OCI-LY7 (cell line): ENCODE data around the gene CWC22. TPM values are rescaled to one million over a fixed set of nuclear protein-coding genes. Genes with fewer than 3 reads are reported as not detected.

ENCODE experiments used
- BruUV-seq: library from RNA; stranded (reverse); fragments of 400-500 nt; replicated peaks from 2 replicates; lab custom pipeline; 2021; lab: Mats Ljungman, UMichigan
- CTCF ChIA-PET: fragments of 300-600 bp; sonication (Branson Sonifier 250); formaldehyde crosslinking; loops from one replicate; lab custom pipeline; 2022; ENCODE audit warnings: antibody characterized with exemption; ENCODE audit not compliant: unreplicated experiment; lab: Charles Lee
- POLR2A ChIA-PET: fragments of 300-600 bp; sonication (Branson Sonifier 250); formaldehyde crosslinking; loops from one replicate; lab custom pipeline; 2022; ENCODE audit warnings: antibody characterized with exemption; lab: Charles Lee
- DNase-seq: peaks from one replicate; pipeline ENCODE4 v3.0.0-alpha.2; 2015; ENCODE audit warnings: low spot score
- H2AFZ ChIP-seq: fragments of 200-600 bp; sonication (generic), shearing (Covaris generic); 2 replicates; pipeline ENCODE4 v1.6.1; 2014; ENCODE audit warnings: mild to moderate bottlenecking, antibody characterized with exemption, low read length, moderate library complexity
- H3K27ac ChIP-seq: fragments of 200-600 bp; sonication (generic); 2 replicates; pipeline ENCODE4 v1.5.1; 2014; ENCODE audit warnings: mixed run types, low read depth, mild to moderate bottlenecking, moderate library complexity, low read length, inconsistent platforms; ENCODE audit not compliant: poor library complexity, severe bottlenecking
- H3K36me3 ChIP-seq: fragments of 200-600 bp; sonication (generic); 2 replicates; pipeline ENCODE4 v1.6.1; 2014; ENCODE audit warnings: mild to moderate bottlenecking, antibody characterized with exemption, low read length, moderate library complexity, mixed read lengths; ENCODE audit not compliant: insufficient read depth
- H3K4me1 ChIP-seq: fragments of 200-600 bp; sonication (generic); 2 replicates; pipeline ENCODE4 v1.5.1; 2014; ENCODE audit warnings: mild to moderate bottlenecking, low read length; ENCODE audit not compliant: insufficient read depth, poor library complexity, severe bottlenecking
- H3K4me2 ChIP-seq: fragments of 200-600 bp; sonication (generic); 2 replicates; pipeline ENCODE4 v1.6.1; 2014; ENCODE audit warnings: mild to moderate bottlenecking, low read length
- H3K4me3 ChIP-seq: fragments of 200-600 bp; sonication (generic); 2 replicates; pipeline ENCODE4 v1.5.1; 2014; ENCODE audit warnings: mild to moderate bottlenecking, low read depth, low read length; ENCODE audit not compliant: poor library complexity, severe bottlenecking
- H3K79me2 ChIP-seq: fragments of 200-600 bp; sonication (generic); 2 replicates; pipeline ENCODE4 v1.6.1; 2016; ENCODE audit warnings: low read depth, mild to moderate bottlenecking, low read length, moderate library complexity, mixed read lengths; ENCODE audit not compliant: insufficient read depth
- H3K9me2 ChIP-seq: fragments of 200-600 bp; sonication (generic); 2 replicates; pipeline ENCODE4 v1.6.1; 2016; ENCODE audit warnings: mild to moderate bottlenecking, low read length, mixed read lengths; ENCODE audit not compliant: insufficient read depth
- H3K9me3 ChIP-seq: fragments of 200-600 bp; sonication (generic); 2 replicates; pipeline ENCODE4 v1.6.1; 2014; ENCODE audit warnings: mild to moderate bottlenecking, mixed run types, low read length, mixed read lengths
- H4K20me1 ChIP-seq: fragments of 200-600 bp; sonication (generic); 2 replicates; pipeline ENCODE4 v1.6.1; 2014; ENCODE audit warnings: mild to moderate bottlenecking, antibody characterized with exemption, low read length, moderate library complexity, mixed read lengths; ENCODE audit not compliant: insufficient read depth
- EZH2phosphoT487 ChIP-seq: fragments of 200-600 bp; sonication (generic); IDR thresholded peaks from 2 replicates; pipeline ENCODE4 v1.6.1; 2018; ENCODE audit warnings: low read depth, borderline replicate concordance, mild to moderate bottlenecking, mixed run types, antibody characterized with exemption, low read length, moderate library complexity, mixed read lengths
- intact Hi-C: fragments of 100-400 bp; cut with micrococcal nuclease; formaldehyde crosslinking; loops from one replicate; pipeline ENCODE4 v1.10.0; 2022; ENCODE audit not compliant: unreplicated experiment
- small RNA-seq: library from RNA; depleted of rRNA; stranded (forward); fragments of <200 nt; gene quantifications from one replicate; pipeline ENCODE3, GENCODE V24; 2014
- total RNA-seq, 2 experiments: library from RNA; depleted of rRNA in 1 of 2; stranded (reverse); fragments of >200 nt in 1 of 2; shearing (Covaris generic) in 1 of 2; gene quantifications; 2 replicates each; pipeline ENCODE4 v1.2.3, GENCODE V29; 2014 to 2022
- TF ChIP-seq, protein P1 (sequence below): fragments of 200-600 bp; sonication (generic); conservative IDR thresholded peaks from 2 replicates; pipeline ENCODE4 v1.5.1; 2014; ENCODE audit warnings: mild to moderate bottlenecking, antibody characterized with exemption, low read length, moderate library complexity, mixed read lengths

CWC22 gene
- total RNA-seq, 2 experiments from 2014 or later, result 11.6 to 20.0 TPM

DNA sequence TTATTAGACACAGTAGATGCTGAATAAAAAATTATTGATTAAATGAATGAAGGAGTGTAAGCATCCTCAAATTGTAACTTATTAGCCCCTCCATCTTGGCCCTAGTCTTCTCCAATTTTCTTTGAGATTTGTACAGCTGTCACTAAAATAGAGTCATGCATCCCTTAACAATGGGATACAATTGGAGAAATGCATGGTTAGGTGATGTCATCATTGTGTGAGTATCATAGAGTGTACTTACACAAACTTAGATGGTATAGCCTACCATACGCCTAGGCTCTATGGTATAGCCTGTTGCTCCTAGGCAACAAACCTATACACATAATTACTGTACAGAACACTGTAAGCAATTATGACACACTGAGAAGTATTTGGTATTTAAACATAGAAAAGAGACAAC, 107.4 kb downstream of the CWC22 start:
- no peaks in the 10 kb centered on the region for H4K20me1 ChIP-seq
- peaks cover 18% of the 10 kb centered on the region for H3K4me1 ChIP-seq
- H3K9me2 ChIP-seq, result no peaks in the 10 kb centered on the region
- H2AFZ ChIP-seq, result peak overlapping the region; percentile 99
- TF ChIP-seq, protein P1, sequence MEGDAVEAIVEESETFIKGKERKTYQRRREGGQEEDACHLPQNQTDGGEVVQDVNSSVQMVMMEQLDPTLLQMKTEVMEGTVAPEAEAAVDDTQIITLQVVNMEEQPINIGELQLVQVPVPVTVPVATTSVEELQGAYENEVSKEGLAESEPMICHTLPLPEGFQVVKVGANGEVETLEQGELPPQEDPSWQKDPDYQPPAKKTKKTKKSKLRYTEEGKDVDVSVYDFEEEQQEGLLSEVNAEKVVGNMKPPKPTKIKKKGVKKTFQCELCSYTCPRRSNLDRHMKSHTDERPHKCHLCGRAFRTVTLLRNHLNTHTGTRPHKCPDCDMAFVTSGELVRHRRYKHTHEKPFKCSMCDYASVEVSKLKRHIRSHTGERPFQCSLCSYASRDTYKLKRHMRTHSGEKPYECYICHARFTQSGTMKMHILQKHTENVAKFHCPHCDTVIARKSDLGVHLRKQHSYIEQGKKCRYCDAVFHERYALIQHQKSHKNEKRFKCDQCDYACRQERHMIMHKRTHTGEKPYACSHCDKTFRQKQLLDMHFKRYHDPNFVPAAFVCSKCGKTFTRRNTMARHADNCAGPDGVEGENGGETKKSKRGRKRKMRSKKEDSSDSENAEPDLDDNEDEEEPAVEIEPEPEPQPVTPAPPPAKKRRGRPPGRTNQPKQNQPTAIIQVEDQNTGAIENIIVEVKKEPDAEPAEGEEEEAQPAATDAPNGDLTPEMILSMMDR, result no peak
- TF ChIP-seq EZH2phosphoT487, result no peak
- H3K36me3 ChIP-seq, result peaks cover 4% of the 10 kb centered on the region; the same call in 1 of the 2 replicates
- no TSS peak for BruUV-seq
- intact Hi-C loops, result loop anchor here (1.0 kb wide), 2 partner anchors 39 to 57 kb away; no protein-coding TSS in a partner anchor
- CTCF ChIA-PET, result interaction anchor here (1.2 to 1.3 kb wide), 2 partner anchors 54 to 57 kb away, joined by 3 to 7 read pairs; no protein-coding TSS in a partner anchor
- H3K4me3 ChIP-seq, result no peak overlapping the region
- no peaks in the 10 kb centered on the region for H3K79me2 ChIP-seq
- 0 out of 2 replicates have a peak overlapping the region, but pooled peaks have one; percentile 22 for H3K4me2 ChIP-seq
- no peak for DNase-seq
- H3K9me3 ChIP-seq, result peaks cover 15% of the 10 kb centered on the region; the same call in 1 of the 2 replicates
- H3K27ac ChIP-seq, result peak overlapping the region; percentile 45
- POLR2A ChIA-PET, result interaction anchor here (0.5 to 3.5 kb wide), 13 partner anchors 9 to 63 kb away, joined by 3 to 21 read pairs (median 5); no protein-coding TSS in a partner anchor

DNA sequence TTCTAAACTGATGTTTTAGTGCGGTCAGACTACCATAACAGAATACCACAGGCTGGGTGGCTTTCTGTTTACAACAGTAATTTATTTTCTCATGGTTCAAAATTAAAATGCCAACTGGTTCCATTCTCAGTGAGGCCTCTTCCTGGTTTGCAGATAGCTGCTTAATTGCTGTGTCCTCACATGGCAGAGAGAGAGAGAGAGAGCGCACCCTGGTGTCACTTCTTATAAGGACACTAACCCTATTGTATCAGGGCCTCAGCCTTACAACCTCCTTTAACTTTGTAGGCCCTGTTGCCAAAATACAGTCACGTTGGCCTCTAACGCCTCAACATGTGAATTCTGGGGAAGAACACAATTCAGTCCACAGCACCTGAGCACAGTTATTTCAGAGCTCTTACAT, 108.2 kb downstream of the CWC22 start:
- peak; percentile 92 for DNase-seq
- no peaks in the 10 kb centered on the region for H3K79me2 ChIP-seq
- peak overlapping the region; percentile 45 for H3K27ac ChIP-seq
- intact Hi-C loops, result loop anchor here (1.0 kb wide), 2 partner anchors 39 to 57 kb away; no protein-coding TSS in a partner anchor
- peaks cover 18% of the 10 kb centered on the region for H3K4me1 ChIP-seq
- H3K36me3 ChIP-seq, result peaks cover 4% of the 10 kb centered on the region; the same call in 1 of the 2 replicates
- peaks cover 8% of the 10 kb centered on the region; the same call in 1 of the 2 replicates for H3K9me3 ChIP-seq
- CTCF ChIA-PET, result interaction anchor here (0.5 to 1.3 kb wide), 9 partner anchors 16 to 122 kb away, joined by 3 to 8 read pairs (median 4); no protein-coding TSS in a partner anchor
- TF ChIP-seq EZH2phosphoT487, result no peak
- TF ChIP-seq, protein P1, result peak; percentile 94
- BruUV-seq, result no TSS peak
- peak overlapping the region; percentile 99 for H2AFZ ChIP-seq
- H3K9me2 ChIP-seq, result no peaks in the 10 kb centered on the region
- H3K4me2 ChIP-seq, result peak overlapping the region; percentile 27
- H4K20me1 ChIP-seq, result no peaks in the 10 kb centered on the region
- POLR2A ChIA-PET, result interaction anchor here (0.5 to 3.5 kb wide), 20 partner anchors 9 to 687 kb away, joined by 3 to 21 read pairs (median 6); no protein-coding TSS in a partner anchor
- no peak overlapping the region for H3K4me3 ChIP-seq

Small RNA genes lying within 50 kb of the gene (small RNA-seq; reads per million reads assigned to genes)
- gene RF00416, result not detected

Other genes with a start within 250 kb of the CWC22 start
- gene ZNF385B, start 145.7 kb downstream of the CWC22 start, total RNA-seq (2014; rRNA removed; shearing (Covaris generic)), result 113 and 195 TPM in 2 replicates
- gene ZNF385B, start 145.7 kb downstream of the CWC22 start, total RNA-seq (2022), result 178 and 217 TPM in 2 replicates